ENCODE results near the gene SBK1. TPM values are rescaled to one million over a fixed set of nuclear protein-coding genes. Genes with fewer than 3 reads are reported as not detected.

SBK1 gene
- total RNA-seq, 1 experiment from 2014 or later, result 19.2 TPM

DNA sequence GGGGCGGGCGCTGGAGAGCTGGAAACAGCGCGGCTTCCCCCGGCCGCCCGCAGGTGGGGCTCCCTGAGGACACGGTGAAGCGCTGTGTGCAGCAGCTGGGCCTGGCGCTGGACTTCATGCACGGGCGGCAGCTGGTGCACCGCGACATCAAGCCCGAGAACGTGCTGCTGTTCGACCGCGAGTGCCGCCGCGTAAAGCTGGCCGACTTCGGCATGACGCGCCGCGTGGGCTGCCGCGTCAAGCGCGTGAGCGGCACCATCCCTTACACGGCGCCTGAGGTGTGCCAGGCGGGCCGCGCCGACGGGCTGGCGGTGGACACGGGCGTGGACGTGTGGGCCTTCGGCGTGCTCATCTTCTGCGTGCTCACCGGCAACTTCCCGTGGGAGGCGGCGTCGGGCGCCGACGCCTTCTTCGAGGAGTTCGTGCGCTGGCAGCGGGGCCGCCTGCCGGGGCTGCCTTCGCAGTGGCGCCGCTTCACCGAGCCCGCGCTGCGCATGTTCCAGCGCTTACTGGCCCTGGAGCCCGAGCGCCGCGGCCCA lies 27.8 kb downstream of the SBK1 start:
- ChIA-PET CTCF (interaction anchor here (1.3 kb wide), 1 partner anchor 42 kb away, joined by 4 read pairs; no protein-coding TSS in a partner anchor), RAD21 (ENCODE audit: low non-redundant PET in 1 of 2, low total read pairs in 2 of 2, uncharacterized antibody in 2 of 2, unreplicated experiment in 2 of 2) (no interaction called here), POLR2A (no interaction called here)
- Histone ChIP-seq H3K4me1 (ENCODE audit: control insufficient read depth in 1 of 2, insufficient read depth in 2 of 2, low read length in 2 of 2) (peaks cover 4 to 10% of the 10 kb centered on the region in 2 experiments; a peak in 2 of 4 replicates), H3K4me3 (replicated peaks in 1 of 2; ENCODE audit: low read depth in 1 of 2, low read length in 2 of 2) (no peak overlapping the region), H3K9me2 (ENCODE audit: insufficient read depth) (no peaks in the 10 kb centered on the region), H3K9ac (ENCODE audit: low read length) (no peak overlapping the region), H4K20me1 (ENCODE audit: insufficient read depth) (no peaks in the 10 kb centered on the region), H3K79me2 (ENCODE audit: insufficient read depth, low read length) (no peaks in the 10 kb centered on the region), H2AFZ (ENCODE audit: low read depth, low read length, poor library complexity, severe bottlenecking) (no peak overlapping the region), H3K36me3 (ENCODE audit: control insufficient read depth in 1 of 2, insufficient read depth in 2 of 2, low read length in 2 of 2) (peaks cover 0 to 4% of the 10 kb centered on the region in 2 experiments; a peak in 1 of 4 replicates), H3K9me3 (ENCODE audit: control insufficient read depth in 1 of 2, insufficient read depth in 1 of 2, low read depth in 1 of 2, low read length in 2 of 2) (no peaks in the 10 kb centered on the region), H3K27ac (ENCODE audit: low read depth, low read length) (no peak overlapping the region), H3K27me3 (ENCODE audit: insufficient read depth, low read length) (no peaks in the 10 kb centered on the region), H3K4me2 (ENCODE audit: low read length) (no peak overlapping the region)
- no TSS peak for BruUV-seq (replicated peaks)
- intact Hi-C loops (cut with micrococcal nuclease), result loop anchor here (5.0 kb wide), 1 partner anchor 227 kb away; no protein-coding TSS in a partner anchor
- TF ChIP-seq EZH2 (IDR thresholded peaks at IDR 0.05), result no peak
- no peak for TF ChIP-seq SP1 (IDR thresholded peaks at IDR 0.05; ENCODE audit: low read depth)
- no peak for TF ChIP-seq TCF7L2 (IDR thresholded peaks at IDR 0.05; ENCODE audit: borderline replicate concordance, extremely low read depth, insufficient read depth, insufficient read length)
- no peak for TF ChIP-seq JUND (IDR thresholded peaks at IDR 0.05)
- no peak for TF ChIP-seq EGR1 (IDR thresholded peaks at IDR 0.05; ENCODE audit: low read depth)
- TF ChIP-seq, protein P1, sequence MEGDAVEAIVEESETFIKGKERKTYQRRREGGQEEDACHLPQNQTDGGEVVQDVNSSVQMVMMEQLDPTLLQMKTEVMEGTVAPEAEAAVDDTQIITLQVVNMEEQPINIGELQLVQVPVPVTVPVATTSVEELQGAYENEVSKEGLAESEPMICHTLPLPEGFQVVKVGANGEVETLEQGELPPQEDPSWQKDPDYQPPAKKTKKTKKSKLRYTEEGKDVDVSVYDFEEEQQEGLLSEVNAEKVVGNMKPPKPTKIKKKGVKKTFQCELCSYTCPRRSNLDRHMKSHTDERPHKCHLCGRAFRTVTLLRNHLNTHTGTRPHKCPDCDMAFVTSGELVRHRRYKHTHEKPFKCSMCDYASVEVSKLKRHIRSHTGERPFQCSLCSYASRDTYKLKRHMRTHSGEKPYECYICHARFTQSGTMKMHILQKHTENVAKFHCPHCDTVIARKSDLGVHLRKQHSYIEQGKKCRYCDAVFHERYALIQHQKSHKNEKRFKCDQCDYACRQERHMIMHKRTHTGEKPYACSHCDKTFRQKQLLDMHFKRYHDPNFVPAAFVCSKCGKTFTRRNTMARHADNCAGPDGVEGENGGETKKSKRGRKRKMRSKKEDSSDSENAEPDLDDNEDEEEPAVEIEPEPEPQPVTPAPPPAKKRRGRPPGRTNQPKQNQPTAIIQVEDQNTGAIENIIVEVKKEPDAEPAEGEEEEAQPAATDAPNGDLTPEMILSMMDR (IDR thresholded peaks at IDR 0.05 in 2 of 3, conservative IDR thresholded peaks at IDR 0.05 in 1 of 3; ENCODE audit: borderline replicate concordance in 1 of 3, insufficient read depth in 1 of 3, low read depth in 2 of 3, low read length in 2 of 3), result no peak
- no peak for TF ChIP-seq CBX3 (IDR thresholded peaks at IDR 0.05; ENCODE audit: low read depth)
- TF ChIP-seq YY1 (IDR thresholded peaks at IDR 0.05; ENCODE audit: extremely low read depth, insufficient replicate concordance, low read depth, low read length), result no peak
- no peak for TF ChIP-seq POLR2A (IDR thresholded peaks at IDR 0.05; ENCODE audit: borderline replicate concordance, extremely low read depth, insufficient read depth, insufficient read length)
- TF ChIP-seq POLR2AphosphoS5 (IDR thresholded peaks at IDR 0.05; ENCODE audit: low read depth, low read length), result no peak
- TF ChIP-seq, protein P2, sequence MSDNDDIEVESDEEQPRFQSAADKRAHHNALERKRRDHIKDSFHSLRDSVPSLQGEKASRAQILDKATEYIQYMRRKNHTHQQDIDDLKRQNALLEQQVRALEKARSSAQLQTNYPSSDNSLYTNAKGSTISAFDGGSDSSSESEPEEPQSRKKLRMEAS (IDR thresholded peaks at IDR 0.05), result no peak
- TF ChIP-seq SRF (IDR thresholded peaks at IDR 0.05; ENCODE audit: low read depth), result no peak
- TF ChIP-seq ELF1 (IDR thresholded peaks at IDR 0.05; ENCODE audit: borderline replicate concordance, low read depth), result no peak
- no peak for TF ChIP-seq CEBPB (IDR thresholded peaks at IDR 0.05; ENCODE audit: low read depth)
- DNase-seq (ENCODE audit: low read depth, low spot score) (no peak), ATAC-seq (no peak)

Data from HCT116 (cell line).